Ovary (tissue), 3 donors: Measurements from ENCODE around the gene GRID1.

Experiments used
- CTCF ChIP-seq, 3 donors: fragments of 450-650 bp in 2 of 3; fragments of 200-600 bp in 1 of 3; IDR thresholded peaks; one replicate each; pipeline versions ENCODE4 v1.5.1 to v1.8.0; 2016 to 2022; ENCODE audit warnings: antibody characterized with exemption in 3 of 3, mild to moderate bottlenecking in 1 of 3
- EP300 ChIP-seq: sonication (generic); formaldehyde crosslinking; IDR thresholded peaks from one replicate; pipeline ENCODE4 v1.6.1; 2017; ENCODE audit warnings: antibody characterized with exemption
- POLR2A ChIP-seq: fragments of 450-650 bp; IDR thresholded peaks from one replicate; pipeline ENCODE4 v1.6.1; 2017; ENCODE audit warnings: antibody characterized with exemption, mild to moderate bottlenecking, moderate library complexity
- donor health status: DM: no; HTN: no; CAD: no.

GRCh38 chr10:86107131-86107530, 259.5 kb downstream of the GRID1 start:
- TF ChIP-seq CTCF (IDR thresholded peaks at IDR 0.05) (no peak), POLR2A (no peak), EP300 (no peak)
